IPS-18c (cell line): ENCODE measurements around the gene OR2AK2.

ENCODE experiments used
- H3K4me3 ChIP-seq: 2 replicates; pipeline ENCODE4 v1.7.0; 2013; ENCODE audit warnings: low read depth, mild to moderate bottlenecking, low read length, moderate library complexity; ENCODE audit not compliant: insufficient read depth
- H3K9me3 ChIP-seq: one replicate; pipeline ENCODE4 v1.6.1; 2013; ENCODE audit warnings: mild to moderate bottlenecking, low read length, moderate library complexity; ENCODE audit not compliant: control insufficient read depth, insufficient read depth

OR2AK2 gene

GRCh38 chr1:248007778-248008177 lies 42.7 kb downstream of the OR2AK2 start:
- Histone ChIP-seq H3K4me3 (no peak overlapping the region), H3K9me3 (no peaks in the 10 kb centered on the region)

- H3K4me3 ChIP-seq = no peak overlapping the region
- H3K9me3 ChIP-seq = no peaks in the 10 kb centered on the region
These were observed 44.6 kb downstream of the OR2AK2 start for GRCh38 chr1:248009681-248010080.

DNA sequence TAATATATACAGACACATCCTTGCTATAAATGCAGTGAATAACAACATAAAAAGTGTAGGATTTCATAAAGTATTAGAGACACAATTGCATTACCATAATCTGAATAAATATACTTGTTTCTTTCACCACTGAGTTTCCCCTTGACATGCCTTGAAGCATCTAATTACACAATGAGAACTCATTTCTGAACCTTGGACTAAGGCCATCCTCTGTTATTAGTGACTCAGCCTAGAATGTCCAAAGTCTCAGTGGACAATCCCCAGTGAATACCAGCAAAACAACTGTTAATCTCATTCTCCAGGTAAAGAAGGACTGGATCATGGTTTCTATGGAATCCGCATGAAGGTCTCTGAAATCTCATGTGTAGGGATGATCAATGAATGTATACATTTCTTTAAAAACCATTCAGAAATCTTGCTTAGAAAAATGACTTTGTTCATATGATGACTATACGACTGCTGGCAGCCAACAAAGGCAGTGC lies 48.2 kb downstream of the OR2AK2 start, which contains the start of gene OR2L5:
TSS of gene OR2L5 (plus strand) at position 432 of the 482 bp plus-strand sequence. CDS start 8,288 bp downstream, outside the sequence.
- no peak within 1 kb of the TSS for H3K4me3 ChIP-seq
- no peaks in the 10 kb centered on the region for H3K9me3 ChIP-seq

DNA sequence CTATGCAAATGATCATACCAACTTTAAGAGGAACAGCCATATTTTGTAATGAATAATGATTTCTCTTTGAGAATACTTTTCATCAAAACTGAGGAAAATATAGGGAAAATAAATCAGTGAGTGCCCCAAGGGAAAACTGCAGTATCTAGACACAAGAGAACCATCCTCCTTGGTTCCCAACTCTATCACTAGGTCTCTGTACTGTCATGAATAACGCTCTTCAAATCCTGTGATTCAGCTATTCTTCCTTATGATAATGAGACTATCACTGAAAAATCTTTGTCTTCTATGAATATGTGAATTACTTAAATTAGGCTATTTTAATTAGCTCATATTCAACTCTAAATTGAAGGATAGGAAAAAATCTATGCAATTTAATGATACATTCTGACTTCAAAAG lies 50.8 kb downstream of the OR2AK2 start:
- no peaks in the 10 kb centered on the region for H3K9me3 ChIP-seq
- no peak overlapping the region for H3K4me3 ChIP-seq
